Stimulated activated CD4-positive, alpha-beta T cell treated with anti-CD3 and anti-CD28 coated beads, Interleukin-4, amount 100 ng/mL, for 48 hours (primary cell): ENCODE results near the gene RALY.

Experiments used
- DNase-seq, 2 donors: peaks; one replicate each; pipeline ENCODE4 v3.0.0-alpha.2; 2020; ENCODE audit warnings: low read depth in 2 of 2

RALY gene

DNA sequence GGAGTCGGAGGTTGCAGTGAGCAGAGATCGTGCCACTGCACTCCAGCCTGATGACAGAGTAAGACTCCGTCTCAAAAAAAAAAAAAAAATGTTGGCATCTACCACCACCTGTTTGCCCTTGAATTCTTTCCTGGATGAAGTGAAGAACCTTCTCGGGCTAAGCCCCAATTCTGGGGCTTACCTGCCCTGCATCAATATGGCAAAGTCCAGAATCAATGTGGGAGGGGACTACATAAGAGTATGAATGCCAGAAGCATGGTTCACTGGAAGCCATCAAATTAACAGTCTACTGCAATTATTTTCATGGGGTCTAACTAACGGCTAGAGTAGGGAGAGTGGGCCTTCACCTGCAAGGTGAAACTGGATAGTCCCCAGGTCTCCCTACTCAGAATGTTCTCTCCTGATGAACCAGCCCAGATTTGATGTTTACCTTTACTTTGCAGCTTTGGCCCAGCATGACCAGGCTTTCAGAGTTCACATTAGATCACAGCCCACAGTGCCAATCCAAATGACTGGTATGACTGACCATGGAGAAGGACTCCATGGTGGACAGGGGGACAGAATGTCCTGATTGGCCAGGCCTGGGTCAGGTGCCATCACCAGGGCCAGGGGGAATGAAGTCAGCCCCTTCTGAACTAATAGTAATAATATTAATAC lies 7.0 kb upstream of the RALY start:
- DNase-seq = no peak

DNA sequence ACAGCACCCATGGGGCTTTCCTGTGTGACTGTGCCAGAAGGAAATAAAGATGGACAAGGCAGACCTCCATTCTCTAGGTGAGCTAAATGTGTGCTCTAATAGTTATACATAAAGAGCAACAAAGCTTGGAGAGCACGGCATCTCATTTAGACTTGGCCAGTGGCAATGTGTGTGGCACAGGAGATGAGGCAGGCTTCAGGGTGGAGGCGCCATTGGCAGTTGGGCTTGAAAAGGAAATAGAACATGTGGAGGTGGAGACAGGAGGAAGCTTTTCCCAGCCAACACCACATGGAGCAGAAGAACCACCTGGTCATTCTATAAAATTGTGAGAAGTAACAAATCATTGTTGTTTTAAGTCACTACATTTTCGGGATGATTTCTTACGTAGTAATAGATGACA lies 3.6 kb upstream of the RALY start:
- no peak for DNase-seq

DNA sequence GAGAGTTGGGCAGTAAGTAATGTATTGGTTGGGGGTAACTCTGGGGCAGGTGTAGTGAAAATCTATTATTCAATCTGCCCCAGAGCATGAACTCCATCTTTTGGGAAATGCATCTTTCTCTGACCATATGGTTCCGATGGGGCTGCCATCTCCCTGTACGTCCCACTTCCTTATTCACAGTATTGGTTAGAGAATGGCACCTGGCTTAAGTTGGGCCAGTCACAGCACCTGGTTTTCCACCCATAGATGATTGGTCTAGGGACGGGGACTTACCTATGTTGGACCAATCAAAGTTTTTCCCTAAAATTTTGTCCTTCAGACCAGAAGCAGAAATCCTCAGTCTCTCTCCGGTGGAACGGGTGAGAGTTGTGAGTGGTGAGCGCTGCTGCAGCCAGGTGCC lies 2.2 kb upstream of the RALY start:
- no peak for DNase-seq

DNA sequence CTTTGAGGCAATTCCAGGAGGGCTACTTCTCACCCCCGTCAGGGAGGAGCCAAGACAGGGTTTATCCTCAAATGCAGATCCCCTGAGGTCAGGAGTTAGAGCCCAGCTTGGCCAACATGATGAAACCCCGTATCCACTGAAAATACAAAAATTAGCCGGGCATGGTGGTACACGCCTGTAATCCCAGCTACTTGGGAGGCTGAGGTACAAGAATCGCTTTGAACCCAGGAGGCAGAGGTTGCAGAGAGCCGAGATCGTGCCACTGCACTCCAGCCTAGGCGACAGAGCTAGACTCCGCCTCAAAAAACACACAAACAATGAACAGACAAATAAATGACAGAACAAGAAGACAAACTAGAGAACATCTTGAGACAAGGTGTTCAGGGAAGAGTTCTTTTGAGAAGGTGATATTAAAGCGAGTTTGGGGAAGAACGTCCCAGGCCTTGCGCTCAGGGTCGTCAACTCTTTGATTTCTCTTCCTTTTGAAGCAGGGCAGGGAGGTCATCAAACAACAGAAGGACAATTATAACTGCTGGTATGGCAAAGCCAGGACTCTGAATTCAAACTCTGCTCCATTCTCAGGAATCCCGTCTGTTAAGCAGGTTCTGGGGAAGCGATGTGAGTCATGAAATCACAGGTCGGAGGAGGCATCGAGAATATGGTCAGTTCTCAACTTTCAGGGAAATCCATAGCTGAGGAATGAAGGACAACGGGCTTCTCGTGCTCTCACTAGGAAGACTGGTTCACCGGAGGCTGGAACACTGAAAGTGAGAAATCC lies 1.4 kb upstream of the RALY start:
- DNase-seq = peak in 1 of 2 donors; percentile 8

DNA sequence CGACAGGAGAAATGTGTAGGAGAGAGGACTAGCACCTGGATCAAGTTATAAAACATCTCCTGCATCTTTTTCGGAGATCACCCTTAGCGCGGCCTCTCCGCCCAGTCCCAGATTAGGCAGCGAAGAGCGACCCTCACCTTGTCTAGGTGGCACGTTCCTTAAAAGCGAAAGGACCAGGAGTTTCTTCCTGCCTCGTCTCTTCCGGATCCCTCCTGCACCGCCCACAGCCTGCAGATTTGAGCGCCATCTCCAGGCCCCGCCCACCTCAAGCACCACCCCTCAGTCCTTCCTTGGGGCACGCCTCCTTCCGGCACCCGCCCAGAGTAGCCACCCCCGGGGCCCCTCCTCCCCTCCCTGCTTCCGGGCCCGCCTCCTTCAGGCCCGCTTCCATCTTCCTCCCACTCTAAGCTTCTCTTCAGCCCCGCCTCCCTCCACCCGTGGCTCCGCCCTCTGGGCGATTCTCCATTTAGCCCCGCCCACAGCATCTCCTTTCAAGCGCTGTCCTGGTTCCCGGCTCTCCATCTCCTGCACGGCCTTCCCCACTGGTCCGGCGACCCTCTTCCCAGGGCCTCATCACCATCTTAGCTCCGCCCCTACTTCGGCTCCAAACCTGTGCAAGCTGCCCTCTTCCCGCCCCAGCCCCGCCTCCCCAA lies 662 bp upstream of the RALY start:
- DNase-seq = peak; percentile 98 to 99

DNA sequence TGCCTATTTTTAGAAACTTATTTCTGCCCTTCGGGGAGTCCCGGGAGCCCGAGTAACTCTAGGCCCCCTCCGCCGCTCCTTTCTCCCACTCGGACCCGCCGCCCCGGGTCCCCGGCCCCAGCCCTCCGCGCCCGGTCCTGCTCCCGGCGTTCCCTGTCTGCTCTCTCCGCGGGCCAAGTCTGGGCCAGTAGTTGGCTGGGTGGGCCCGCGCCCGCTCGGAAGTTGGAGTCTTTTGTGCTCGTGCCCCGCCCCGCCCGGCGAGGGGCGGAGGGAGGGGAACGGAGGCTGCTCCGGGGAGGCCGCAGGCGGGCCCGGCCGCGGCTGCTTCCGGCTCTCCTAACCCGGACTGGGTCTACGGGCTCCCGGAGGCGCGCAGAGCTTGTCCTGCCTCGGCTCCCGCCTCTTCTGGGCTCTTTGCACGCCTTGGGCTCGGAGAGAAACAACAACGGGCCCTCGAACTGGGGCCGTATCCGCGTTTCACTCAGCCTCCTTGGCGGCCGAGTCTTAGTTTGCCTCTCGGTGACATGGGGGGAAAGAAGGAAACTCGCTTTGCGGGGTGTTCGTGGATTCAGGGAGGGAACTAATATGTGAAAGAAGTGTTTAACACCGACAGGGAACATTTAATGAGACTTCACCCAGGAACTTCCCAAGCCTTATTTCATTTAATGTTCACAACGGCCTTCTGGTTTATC lies 657 bp downstream of the RALY start:
- peak; percentile 68 to 76 for DNase-seq

DNA sequence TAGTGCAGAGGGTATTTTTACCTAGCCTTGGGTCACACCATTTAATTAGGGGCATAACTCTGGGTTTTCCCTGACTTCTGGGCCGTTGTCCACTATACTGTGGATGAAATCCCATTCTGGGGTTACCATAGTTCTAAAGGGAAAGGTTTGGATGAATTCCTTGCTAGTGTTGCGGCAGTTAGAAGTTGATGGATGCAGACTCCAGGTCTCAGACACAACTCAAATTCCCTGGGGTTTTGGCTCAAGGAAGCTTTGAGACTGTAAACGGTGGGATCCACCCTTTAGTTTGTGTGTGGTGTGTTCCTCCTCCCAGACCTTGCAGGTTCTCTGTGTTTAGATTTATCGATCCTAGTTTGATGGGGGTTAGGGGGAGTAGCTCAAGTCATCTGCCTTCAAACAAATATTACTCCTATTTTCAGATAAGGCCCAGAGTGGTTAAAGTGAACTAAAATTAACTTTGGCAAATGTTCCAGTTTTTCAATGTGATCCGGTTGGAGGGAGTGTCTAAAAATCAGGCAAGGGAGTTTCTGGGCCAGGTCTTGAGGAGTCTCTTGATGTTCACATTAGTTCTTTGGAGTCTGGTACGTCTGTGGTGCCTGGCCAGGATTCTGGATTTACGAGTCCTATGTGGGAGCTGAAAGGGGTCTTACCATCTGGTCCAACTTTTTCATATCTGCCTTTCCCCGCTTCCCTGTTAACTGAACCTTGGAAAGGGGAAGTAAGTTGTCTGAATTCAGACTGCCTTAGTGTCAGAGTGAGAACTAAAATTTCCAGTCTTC lies 1.5 kb downstream of the RALY start:
- DNase-seq = no peak

DNA sequence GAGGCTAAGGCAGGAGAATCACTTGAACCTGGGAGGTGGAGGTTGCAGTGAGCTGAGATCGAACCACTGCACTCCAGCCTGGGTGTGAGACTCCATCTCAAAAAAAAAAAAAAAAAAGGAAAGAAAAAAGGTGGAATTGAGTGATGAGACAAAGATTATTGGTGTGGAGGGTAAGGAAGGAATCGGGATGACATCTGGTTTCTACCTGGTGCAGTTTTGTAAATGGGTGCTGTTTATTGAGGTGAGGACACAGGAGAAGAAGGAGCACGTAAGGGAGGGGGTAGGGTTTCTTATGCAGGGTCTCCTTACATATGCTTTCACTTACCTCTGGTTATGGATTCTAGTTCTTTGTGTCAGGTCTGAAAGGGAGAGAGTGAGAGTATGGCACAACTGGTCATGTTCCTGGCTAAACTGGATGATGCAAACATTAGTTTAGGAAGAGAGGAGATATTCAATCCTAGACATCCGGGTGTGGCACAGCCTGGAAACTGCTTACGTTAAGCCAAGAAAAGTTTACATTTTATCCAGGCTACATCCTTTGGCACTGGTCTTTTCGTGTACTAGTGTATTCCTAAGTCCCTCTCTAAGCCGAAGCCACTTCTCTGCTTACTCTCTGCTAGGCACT lies 5.4 kb downstream of the RALY start:
- DNase-seq = no peak

DNA sequence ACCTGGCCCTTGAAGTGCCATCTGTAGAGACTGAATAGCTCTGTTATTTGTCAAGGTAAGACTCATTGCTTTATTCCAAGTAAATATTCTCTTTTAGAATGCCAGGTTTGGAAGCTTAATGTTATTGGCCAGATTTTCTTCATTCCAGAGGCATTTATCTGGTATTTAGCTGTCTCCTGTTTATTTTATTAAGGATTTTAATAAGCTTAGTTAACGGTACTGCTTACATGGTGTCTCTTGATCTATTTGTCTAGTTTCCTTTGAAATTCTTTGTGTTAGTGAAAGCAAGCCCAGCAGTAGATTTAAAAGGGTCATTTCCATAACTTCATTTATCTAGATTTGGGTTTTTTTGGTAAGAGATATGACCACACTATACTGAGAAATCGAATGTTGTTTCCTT lies 7.7 kb downstream of the RALY start:
- DNase-seq = no peak

DNA sequence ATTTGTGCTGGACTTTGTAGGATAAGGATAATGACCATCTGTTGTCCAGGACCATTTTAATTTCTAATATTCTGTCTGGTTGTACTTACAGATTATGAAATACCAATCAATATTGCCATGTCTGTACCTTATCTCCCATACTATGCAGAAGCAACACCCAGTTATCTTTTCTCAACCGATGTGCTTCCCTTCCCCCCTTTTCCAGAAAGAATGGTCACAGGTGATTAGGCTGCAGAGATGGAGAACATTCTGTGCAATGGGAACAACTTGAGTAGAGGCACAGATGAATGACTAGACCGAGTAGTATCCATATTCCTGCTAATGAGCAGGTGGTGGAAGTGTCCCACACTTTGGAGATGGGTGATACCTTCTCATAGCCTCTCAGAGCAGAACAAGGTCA lies 10.5 kb downstream of the RALY start:
- no peak for DNase-seq

DNA sequence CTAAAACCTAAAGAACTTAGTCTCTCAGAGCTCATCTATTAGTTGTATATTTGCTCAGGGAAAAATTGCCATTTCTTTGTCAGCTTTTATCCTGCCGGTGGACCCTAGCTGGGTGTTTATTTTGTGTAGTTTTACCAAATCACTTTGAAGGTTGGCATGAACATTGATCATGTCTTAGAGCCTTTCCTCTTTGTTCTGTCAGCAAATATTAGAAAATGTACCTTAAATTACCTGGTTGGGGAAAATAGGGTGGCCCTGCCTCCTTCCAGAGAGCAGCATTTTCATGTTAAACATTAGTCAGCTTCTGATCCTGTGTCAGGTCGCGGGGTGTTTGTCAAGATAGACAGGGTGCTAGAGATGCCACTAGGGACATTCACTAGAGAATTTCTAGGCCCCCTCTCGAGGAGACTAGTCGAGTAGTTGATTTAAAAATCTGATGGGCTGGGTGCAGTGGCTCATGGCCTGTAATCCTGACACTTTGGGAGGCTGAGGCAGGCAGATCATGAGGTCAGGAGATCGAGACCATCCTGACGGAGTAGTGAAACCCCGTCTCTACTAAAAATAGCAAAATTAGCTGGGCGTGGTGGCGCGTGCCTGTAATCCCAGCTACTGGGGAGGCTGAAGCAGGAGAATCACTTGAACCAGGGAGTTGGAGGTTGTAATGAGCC lies 11.2 kb downstream of the RALY start:
- DNase-seq = no peak

DNA sequence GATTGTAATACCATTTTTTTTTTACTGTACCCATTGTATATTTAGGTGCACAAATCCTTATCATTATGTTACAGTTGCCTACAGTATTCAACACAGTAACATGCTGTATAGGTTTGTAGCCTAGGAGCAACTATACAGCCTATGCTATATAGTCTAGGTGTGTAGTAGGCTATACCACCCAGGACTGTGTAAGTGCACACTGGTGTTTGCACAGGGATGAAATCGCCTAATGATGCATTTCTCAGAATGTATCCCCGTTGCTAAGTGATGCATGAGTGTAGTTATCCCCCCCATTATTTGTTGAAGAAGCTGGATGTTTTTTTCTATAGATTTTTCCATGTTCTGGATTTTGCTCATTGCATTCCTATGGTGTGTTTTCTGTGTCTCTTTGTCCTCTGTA lies 12.9 kb downstream of the RALY start:
- DNase-seq = no peak

DNA sequence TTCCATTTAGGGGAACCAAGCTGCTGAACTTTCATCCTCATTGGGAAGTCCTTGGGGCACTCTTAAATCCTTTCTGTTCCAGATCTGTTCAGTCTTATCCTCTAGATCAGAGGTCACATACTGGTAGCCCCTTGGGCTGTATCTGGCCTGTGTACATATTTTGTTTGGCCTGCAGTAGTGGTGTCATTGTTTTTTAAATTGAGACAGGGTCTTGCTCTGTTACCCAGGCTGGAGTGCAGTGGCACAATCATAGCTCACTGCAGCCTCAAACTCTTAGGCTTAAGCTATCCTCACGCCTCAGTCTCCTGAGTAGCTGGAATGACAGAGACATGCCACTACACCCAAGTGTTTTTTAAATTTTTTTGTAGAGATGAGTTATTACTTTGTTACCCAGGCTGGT lies 14.8 kb downstream of the RALY start:
- no peak for DNase-seq

DNA sequence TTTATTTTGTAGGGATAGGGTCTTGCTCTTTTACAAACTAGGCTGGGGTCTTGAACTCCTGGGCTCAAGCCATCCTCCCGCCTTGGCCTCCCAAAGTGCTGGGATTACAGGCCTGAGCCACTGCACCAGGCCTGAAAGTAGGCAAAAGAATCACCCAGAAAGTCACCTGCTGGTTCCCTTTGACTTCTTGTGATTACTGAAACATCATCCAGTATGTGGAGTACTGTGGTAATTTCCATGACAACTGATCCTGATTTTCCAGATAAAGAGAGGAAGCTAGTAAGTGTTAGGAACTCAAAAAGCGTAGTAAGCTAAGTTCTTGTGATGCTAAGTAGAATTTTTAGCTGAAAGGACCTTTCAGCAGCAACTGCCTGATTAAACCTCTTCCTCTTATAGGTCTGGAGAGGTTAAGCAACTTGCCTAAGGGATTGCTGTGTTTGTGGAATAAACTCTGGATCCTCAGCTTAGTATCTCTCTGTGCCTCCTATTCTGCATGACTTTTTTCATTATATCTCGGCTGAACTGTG lies 16.8 kb downstream of the RALY start:
- no peak for DNase-seq

DNA sequence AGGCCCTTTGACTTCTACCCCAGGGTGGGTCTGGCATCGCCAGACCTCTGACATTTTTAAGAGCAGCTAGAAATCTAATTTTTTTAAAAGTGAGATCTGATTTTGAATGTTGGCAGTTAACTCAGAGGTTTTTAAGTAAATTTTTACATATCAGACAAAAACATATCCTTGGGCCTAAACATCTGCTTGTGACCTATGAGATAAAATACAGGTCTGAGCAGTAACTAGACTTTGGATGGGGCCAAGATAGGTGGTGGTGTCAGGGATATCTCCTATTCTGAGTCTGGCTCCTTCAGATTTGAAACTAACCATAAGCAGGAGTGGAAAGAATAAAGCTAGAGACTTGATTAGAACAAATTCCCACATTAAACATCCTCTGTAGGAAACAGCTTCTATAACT lies 17.6 kb downstream of the RALY start:
- DNase-seq = no peak

DNA sequence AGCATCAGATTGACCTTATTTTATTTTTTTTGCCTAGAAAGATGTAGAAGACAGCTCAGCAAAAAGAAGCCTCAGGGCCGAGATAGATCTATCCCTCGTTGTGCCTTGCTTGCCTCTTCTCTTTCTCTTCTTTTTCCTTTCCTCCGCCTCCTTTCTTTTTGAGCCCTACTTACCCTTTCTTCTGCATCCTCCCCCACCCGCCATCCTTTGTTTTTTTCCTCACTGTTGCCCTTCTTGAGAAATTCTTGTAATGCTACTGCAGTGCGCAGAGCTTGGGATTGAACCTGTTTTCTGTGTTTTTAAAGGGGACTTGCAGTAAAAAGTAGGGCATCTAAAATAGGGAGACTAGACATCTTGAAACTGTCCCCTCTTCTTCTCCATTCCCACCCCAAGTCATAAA lies 18.6 kb downstream of the RALY start:
- DNase-seq = no peak

DNA sequence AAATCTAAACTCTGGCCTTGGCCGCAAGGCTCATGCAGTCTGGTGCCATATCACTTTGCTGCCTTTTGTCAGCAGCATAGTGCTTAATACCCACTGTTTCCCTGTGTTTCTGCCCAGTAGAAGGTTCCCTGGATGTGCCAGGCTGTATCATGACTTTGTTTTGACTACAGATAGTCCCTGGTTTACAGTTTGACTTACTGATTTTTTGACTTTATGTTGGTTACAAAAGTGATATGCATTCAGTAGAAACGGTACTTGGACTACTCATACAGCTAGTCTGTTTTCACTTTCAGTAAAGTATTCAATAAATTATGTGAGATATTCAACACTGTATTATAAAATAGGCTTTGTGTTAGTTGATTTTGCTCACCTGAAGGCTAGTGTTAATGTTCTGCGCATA lies 19.0 kb downstream of the RALY start:
- DNase-seq = no peak

DNA sequence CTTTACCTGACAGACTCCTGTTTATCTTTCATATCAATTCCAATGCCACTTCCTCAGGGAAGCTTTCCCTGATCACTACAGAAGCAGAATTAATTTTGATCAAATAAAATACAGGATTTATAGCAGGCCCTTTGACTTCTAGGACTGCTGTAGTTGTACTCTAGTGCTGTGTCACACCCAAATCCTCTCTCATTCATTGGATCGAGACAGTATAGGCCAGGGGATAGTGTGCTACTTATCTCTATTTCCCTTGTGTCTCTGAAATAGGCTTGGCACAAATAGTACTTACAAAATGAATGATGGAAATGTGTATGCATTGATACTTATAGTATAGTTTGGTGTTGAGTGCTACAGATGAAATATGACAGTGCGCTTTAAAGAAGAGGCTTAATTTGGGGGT lies 19.8 kb downstream of the RALY start:
- no peak for DNase-seq

DNA sequence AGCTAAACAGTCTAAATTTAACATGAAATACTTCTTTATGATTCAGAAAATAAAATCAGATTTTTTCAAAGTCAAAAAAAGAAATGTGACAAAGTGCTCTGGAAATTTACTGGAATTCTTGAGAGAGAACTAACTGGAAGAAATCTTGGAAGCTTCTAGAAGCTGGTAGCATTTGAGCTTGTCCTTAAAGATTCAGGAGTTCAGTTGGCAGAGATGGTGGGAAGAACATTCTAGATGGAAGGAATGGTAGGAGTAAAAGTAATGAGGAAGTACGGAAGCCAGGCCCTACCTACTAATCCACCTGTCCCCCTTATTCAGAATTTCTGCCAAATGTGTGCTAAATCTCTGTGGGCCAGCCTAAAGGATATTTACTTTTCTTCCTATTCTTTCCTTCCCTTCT lies 21.2 kb downstream of the RALY start:
- no peak for DNase-seq
